H1 (cell line): ENCODE measurements around the gene METTL5. TPM values are rescaled to one million over a fixed set of nuclear protein-coding genes. Genes with fewer than 3 reads are reported as not detected.
A peak's percentile ranks its signal among the peaks of the same experiment; 100 is the strongest.

ENCODE experiments used
- CTCF ChIA-PET: fragments of 300-600 bp; sonication (Branson Sonifier 250); formaldehyde crosslinking; loops from one replicate; lab custom pipeline; 2021; ENCODE audit not compliant: partially characterized antibody; lab: Charles Lee
- POLR2A ChIA-PET: fragments of 300-600 bp; sonication (Branson Sonifier 250); formaldehyde crosslinking; loops from one replicate; lab custom pipeline; 2021; ENCODE audit warnings: inconsistent platforms; ENCODE audit not compliant: partially characterized antibody; lab: Charles Lee
- DNase-seq, 2 experiments: peaks; one replicate each; pipeline versions ENCODE4 v3.0.0 to v3.0.0-alpha.2; 2010 to 2022; ENCODE audit warnings: low spot score in 2 of 2, low read depth in 1 of 2, mixed read lengths in 1 of 2
- FAIRE-seq: peaks from 2 replicates; lab custom pipeline; 2011; peaks lifted over from hg19 to GRCh38; lab: Jason Lieb, UNC
- H2AFZ ChIP-seq: 2 replicates; pipeline ENCODE4 v1.8.1; 2012; ENCODE audit warnings: low read length, inconsistent platforms
- H2AK5ac ChIP-seq: 2 replicates; pipeline ENCODE4 v1.6.1; 2013; ENCODE audit warnings: low read depth, low read length
- H2BK120ac ChIP-seq: replicated peaks from 2 replicates; pipeline ENCODE3; 2013; ENCODE audit warnings: low read depth, low read length, inconsistent platforms
- H2BK12ac ChIP-seq: 2 replicates; pipeline ENCODE4 v1.6.1; 2013; ENCODE audit warnings: low read depth, low read length
- H2BK15ac ChIP-seq: 2 replicates; pipeline ENCODE4 v1.6.1; 2013; ENCODE audit warnings: low read length
- H2BK20ac ChIP-seq: 2 replicates; pipeline ENCODE4 v1.6.1; 2013; ENCODE audit warnings: low read length
- H2BK5ac ChIP-seq: 2 replicates; pipeline ENCODE4 v1.6.1; 2013; ENCODE audit warnings: low read depth, low read length
- H3K14ac ChIP-seq: 2 replicates; pipeline ENCODE4 v1.6.1; 2013; ENCODE audit warnings: inconsistent platforms; ENCODE audit not compliant: insufficient read length
- H3K18ac ChIP-seq: 2 replicates; pipeline ENCODE4 v1.6.1; 2013; ENCODE audit warnings: low read length; ENCODE audit errors: extremely low read depth
- H3K23ac ChIP-seq: 2 replicates; pipeline ENCODE4 v1.6.1; 2013; ENCODE audit warnings: inconsistent platforms; ENCODE audit not compliant: insufficient read length
- H3K23me2 ChIP-seq: 2 replicates; pipeline ENCODE4 v1.6.1; 2013; ENCODE audit warnings: low read depth, low read length
- H3K27ac ChIP-seq: 2 replicates; pipeline ENCODE4 v1.6.1; 2011; ENCODE audit warnings: low read depth, low read length, inconsistent platforms
- H3K27me3 ChIP-seq, 4 experiments: replicated peaks in 1 of 4; 1 replicate in 1 of 4; 2 replicates in 3 of 4; pipeline versions ENCODE4 v1.6.1 to v1.8.1; 2011 to 2013; ENCODE audit warnings: low read length in 3 of 4, mild to moderate bottlenecking in 3 of 4, inconsistent platforms in 2 of 4, mixed read lengths in 2 of 4, moderate library complexity in 1 of 4; ENCODE audit not compliant: control insufficient read depth in 3 of 4, insufficient read depth in 3 of 4; ENCODE audit errors: extremely low read depth in 1 of 4
- H3K36me3 ChIP-seq, 4 experiments: 2 replicates each; pipeline versions ENCODE4 v1.6.1 to v1.8.1; 2011 to 2013; ENCODE audit warnings: mild to moderate bottlenecking in 4 of 4, low read length in 3 of 4, moderate library complexity in 2 of 4, control low read depth in 1 of 4, inconsistent platforms in 1 of 4; ENCODE audit not compliant: insufficient read depth in 4 of 4, control insufficient read depth in 2 of 4
- H3K4ac ChIP-seq: replicated peaks from 2 replicates; pipeline ENCODE3; 2013; ENCODE audit warnings: low read length, low read depth, mixed read lengths, inconsistent platforms; ENCODE audit not compliant: insufficient read length
- H3K4me1 ChIP-seq, 4 experiments: replicated peaks in 1 of 4; 1 replicate in 1 of 4; 2 replicates in 3 of 4; pipeline versions ENCODE4 v1.6.1 to v1.8.1; 2011 to 2013; ENCODE audit warnings: low read length in 3 of 4, inconsistent platforms in 2 of 4, mixed read lengths in 1 of 4; ENCODE audit not compliant: insufficient read depth in 4 of 4, control insufficient read depth in 3 of 4
- H3K4me2 ChIP-seq, 2 experiments: 2 replicates each; pipeline versions ENCODE4 v1.6.1 to v1.8.1; 2011 to 2013; ENCODE audit warnings: low read depth in 2 of 2, low read length in 2 of 2, control low read depth in 1 of 2, inconsistent platforms in 1 of 2, mild to moderate bottlenecking in 1 of 2; ENCODE audit not compliant: insufficient read depth in 1 of 2
- H3K4me3 ChIP-seq, 4 experiments: fragments of 200-600, 300-600 bp in 1 of 4; sonication (generic), shearing (Covaris generic), sonication (Bioruptor Twin) in 1 of 4; 2 replicates each; pipeline versions ENCODE4 v1.5.1 to v1.8.1; 2011 to 2016; ENCODE audit warnings: low read length in 4 of 4, low read depth in 3 of 4, control low read depth in 2 of 4, inconsistent platforms in 2 of 4, mild to moderate bottlenecking in 2 of 4, mixed read lengths in 1 of 4, moderate library complexity in 1 of 4; ENCODE audit not compliant: insufficient read depth in 2 of 4; ENCODE audit errors: extremely low read depth in 1 of 4
- H3K56ac ChIP-seq: replicated peaks from 2 replicates; pipeline ENCODE3; 2013; ENCODE audit warnings: low read depth, mild to moderate bottlenecking, mixed read lengths, low read length, inconsistent platforms; ENCODE audit not compliant: insufficient read length
- H3K79me1 ChIP-seq: 2 replicates; pipeline ENCODE4 v1.6.1; 2013; ENCODE audit warnings: low read depth, low read length, control low read depth
- H3K79me2 ChIP-seq, 2 experiments: 2 replicates each; pipeline versions ENCODE4 v1.6.1 to v1.8.1; 2012 to 2013; ENCODE audit warnings: low read length in 2 of 2, mild to moderate bottlenecking in 2 of 2, inconsistent platforms in 1 of 2; ENCODE audit not compliant: insufficient read depth in 2 of 2, control insufficient read depth in 1 of 2
- H3K9ac ChIP-seq, 4 experiments: replicated peaks in 1 of 4; 1 replicate in 1 of 4; 2 replicates in 3 of 4; pipeline versions ENCODE4 v1.6.1 to v1.8.1; 2011 to 2013; ENCODE audit warnings: low read depth in 3 of 4, low read length in 3 of 4, control low read depth in 2 of 4, mild to moderate bottlenecking in 2 of 4, moderate library complexity in 2 of 4, inconsistent platforms in 1 of 4; ENCODE audit errors: extremely low read depth in 1 of 4
- H3K9me3 ChIP-seq, 2 experiments: 2 replicates each; pipeline versions ENCODE4 v1.6.1 to v1.8.1; 2012 to 2013; ENCODE audit warnings: mild to moderate bottlenecking in 2 of 2, moderate library complexity in 2 of 2, control low read depth in 1 of 2, inconsistent platforms in 1 of 2, low read depth in 1 of 2, low read length in 1 of 2, mixed read lengths in 1 of 2; ENCODE audit not compliant: insufficient read depth in 2 of 2
- H4K20me1 ChIP-seq, 2 experiments: replicated peaks in 1 of 2; 2 replicates each; pipeline versions ENCODE3 to v1.8.1; 2011 to 2013; ENCODE audit warnings: inconsistent platforms in 2 of 2, low read length in 2 of 2, mild to moderate bottlenecking in 1 of 2; ENCODE audit not compliant: insufficient read depth in 2 of 2, control insufficient read depth in 1 of 2
- H4K5ac ChIP-seq: 2 replicates; pipeline ENCODE4 v1.6.1; 2013; ENCODE audit warnings: low read length, low read depth, mixed read lengths, inconsistent platforms; ENCODE audit not compliant: insufficient read length
- H4K8ac ChIP-seq: 2 replicates; pipeline ENCODE4 v1.8.0; 2013; ENCODE audit warnings: mild to moderate bottlenecking, moderate library complexity, low read length, inconsistent platforms; ENCODE audit not compliant: insufficient read depth; ENCODE audit errors: extremely low read depth
- H4K91ac ChIP-seq: replicated peaks from 2 replicates; pipeline ENCODE3; 2013; ENCODE audit warnings: low read length, mixed read lengths, inconsistent platforms; ENCODE audit not compliant: insufficient read length
- BRCA1 ChIP-seq: IDR thresholded peaks from 2 replicates; pipeline ENCODE4 v1.6.1; 2012; ENCODE audit warnings: low read depth, low read length, improper control_type of control experiment
- SIRT6 ChIP-seq: IDR thresholded peaks from one replicate; pipeline ENCODE4 v1.7.1; 2012; ENCODE audit warnings: low read length, inconsistent platforms
- SUZ12 ChIP-seq: fragments of 200-600 bp; sonication (generic); IDR thresholded peaks from 2 replicates; pipeline ENCODE4 v1.6.1; 2012; ENCODE audit warnings: mild to moderate bottlenecking, inconsistent platforms, low read length, moderate library complexity, mixed read lengths
- ZNF274 ChIP-seq: IDR thresholded peaks from 2 replicates; pipeline ENCODE4 v1.7.0; 2012; ENCODE audit warnings: low read length, borderline replicate concordance; ENCODE audit errors: extremely low read depth
- WGBS, 2 experiments: shearing (Covaris generic) in 1 of 2; methylation state at CpG; one replicate each; pipeline versions ENCODE4 v1.1.6 to v1.1.7; 2013 to 2015; ENCODE audit warnings: low lambda C conversion rate in 2 of 2, mixed read lengths in 2 of 2, inconsistent platforms in 1 of 2, low coverage in 1 of 2, missing lambda C conversion rate in 1 of 2; ENCODE audit not compliant: insufficient replicate concordance in 2 of 2, insufficient coverage in 1 of 2, insufficient read length in 1 of 2; ENCODE audit errors: extremely low coverage in 1 of 2, missing lambda C conversion rate in 1 of 2; 5-methylcytosine and 5-hydroxymethylcytosine counted together
- polyA plus RNA-seq, 7 experiments: library from polyadenylated mRNA; depleted of rRNA in 3 of 7; stranded (reverse) in 5 of 7; unstranded in 2 of 7; fragments of >200 nt in 5 of 7; fragments of 200-250 nt in 2 of 7; gene quantifications; 1 replicate in 5 of 7; 2 replicates in 1 of 7; 4 replicates in 1 of 7; pipeline versions ENCODE4 v1.2.1 to v1.2.3, GENCODE V29; 2011 to 2013; ENCODE audit warnings: missing spikeins in 2 of 7, mixed read lengths in 2 of 7
- total RNA-seq: library from RNA; stranded (reverse); fragmentation: NEBNext Ultra II Directional; extraction: Animal tissue kit (Norgen Biotek cat#: 25700); gene quantifications from 2 replicates; pipeline ENCODE4 v1.2.1, GENCODE V29; 2021
- TF ChIP-seq, protein P1 (sequence below): IDR thresholded peaks from 2 replicates; pipeline ENCODE4 v1.6.1; 2012; ENCODE audit warnings: low read length, inconsistent platforms

The METTL5 gene
- total and polyA plus RNA-seq, 2 of the 8 experiments (the other 6 are each of a cell fraction or from before 2014, with no cell fraction given), result 34.5 to 74.1 TPM

- no peak overlapping the region for H3K4me3 ChIP-seq
- H2BK12ac ChIP-seq, result no peak overlapping the region
- H3K23me2 ChIP-seq, result no peaks in the 10 kb centered on the region
- no peak overlapping the region for H2BK15ac ChIP-seq
- POLR2A ChIA-PET, result interaction anchor here (1.2 to 1.6 kb wide), 3 partner anchors 8 to 70 kb away, joined by 3 to 7 read pairs (median 5); partner anchors contain the start of genes METTL5 and SSB
- H3K18ac ChIP-seq, result no peak overlapping the region
- no peak for TF ChIP-seq SIRT6
- TF ChIP-seq ZNF274, result no peak
- no peak for TF ChIP-seq SUZ12
- TF ChIP-seq, protein P1, sequence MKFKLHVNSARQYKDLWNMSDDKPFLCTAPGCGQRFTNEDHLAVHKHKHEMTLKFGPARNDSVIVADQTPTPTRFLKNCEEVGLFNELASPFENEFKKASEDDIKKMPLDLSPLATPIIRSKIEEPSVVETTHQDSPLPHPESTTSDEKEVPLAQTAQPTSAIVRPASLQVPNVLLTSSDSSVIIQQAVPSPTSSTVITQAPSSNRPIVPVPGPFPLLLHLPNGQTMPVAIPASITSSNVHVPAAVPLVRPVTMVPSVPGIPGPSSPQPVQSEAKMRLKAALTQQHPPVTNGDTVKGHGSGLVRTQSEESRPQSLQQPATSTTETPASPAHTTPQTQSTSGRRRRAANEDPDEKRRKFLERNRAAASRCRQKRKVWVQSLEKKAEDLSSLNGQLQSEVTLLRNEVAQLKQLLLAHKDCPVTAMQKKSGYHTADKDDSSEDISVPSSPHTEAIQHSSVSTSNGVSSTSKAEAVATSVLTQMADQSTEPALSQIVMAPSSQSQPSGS, result no peak
- TF ChIP-seq BRCA1, result no peak
- H2AFZ ChIP-seq, result no peak overlapping the region
- H4K91ac ChIP-seq, result no peak overlapping the region
- H2BK5ac ChIP-seq, result no peak overlapping the region
- no peak overlapping the region for H3K56ac ChIP-seq
- peaks cover 0 to 3% of the 10 kb centered on the region in 2 experiments; a peak in 2 of 4 replicates for H3K79me2 ChIP-seq
- WGBS, 2 experiments, result 96% methylated on average over 1 of the region's 1 CpG; no CpG with 5 or more reads in 1 of the 2 experiments
- DNase-seq (no peak), FAIRE-seq (no peak)
- no peak overlapping the region for H2BK20ac ChIP-seq
- no peak overlapping the region for H3K14ac ChIP-seq
- no peak overlapping the region for H4K8ac ChIP-seq
- no peak overlapping the region for H3K27ac ChIP-seq
- no peaks in the 10 kb centered on the region for H3K27me3 ChIP-seq
- H4K20me1 ChIP-seq, result peaks cover 0 to 4% of the 10 kb centered on the region in 2 experiments
- no peak overlapping the region for H3K4ac ChIP-seq
- H2AK5ac ChIP-seq, result no peak overlapping the region
- no peak overlapping the region for H3K23ac ChIP-seq
- H3K4me2 ChIP-seq, result no peak overlapping the region
- no peaks in the 10 kb centered on the region for H3K9me3 ChIP-seq
- no peak overlapping the region for H4K5ac ChIP-seq
- H3K36me3 ChIP-seq, result peaks cover 9 to 81% (median 40%) of the 10 kb centered on the region in 4 experiments; a peak in 7 of 8 replicates
- H3K9ac ChIP-seq, result peak overlapping the region in 1 of 4 experiments; percentile 8; a peak in 1 of 7 replicates
- CTCF ChIA-PET, result interaction anchor here (1.4 kb wide), 1 partner anchor 9 kb away, joined by 6 read pairs; the partner anchor contains the start of gene METTL5
- H3K79me1 ChIP-seq, result 0 out of 2 replicates have a peak, but pooled peaks cover 2% of the 10 kb centered on the region
- H3K4me1 ChIP-seq, result no peaks in the 10 kb centered on the region
- H2BK120ac ChIP-seq, result no peak overlapping the region
Observed at GRCh38 chr2:169815849-169816248, 8.9 kb downstream of the METTL5 start.
